Renal cortex interstitium (tissue), 11 donors: ENCODE measurements around the gene MAP1LC3A. TPM values are rescaled to one million over a fixed set of nuclear protein-coding genes. Genes with fewer than 3 reads are reported as not detected.

Experiments used
- DNase-seq, 11 donors: peaks; one replicate each; pipeline ENCODE4 v3.0.0-alpha.2; 2013; ENCODE audit warnings: low read depth in 9 of 11, low spot score in 4 of 11; ENCODE audit errors: extremely low read depth in 1 of 11
- polyA plus RNA-seq, 3 donors: library from polyadenylated mRNA; unstranded; fragments of 120-200 nt; gene quantifications; one replicate each; pipeline ENCODE4 v1.2.1, GENCODE V29; 2013; ENCODE audit not compliant: insufficient read length in 3 of 3

The MAP1LC3A gene
- polyA plus RNA-seq, 3 donors, result 17.7 to 38.7 (median 31.7) TPM

DNA sequence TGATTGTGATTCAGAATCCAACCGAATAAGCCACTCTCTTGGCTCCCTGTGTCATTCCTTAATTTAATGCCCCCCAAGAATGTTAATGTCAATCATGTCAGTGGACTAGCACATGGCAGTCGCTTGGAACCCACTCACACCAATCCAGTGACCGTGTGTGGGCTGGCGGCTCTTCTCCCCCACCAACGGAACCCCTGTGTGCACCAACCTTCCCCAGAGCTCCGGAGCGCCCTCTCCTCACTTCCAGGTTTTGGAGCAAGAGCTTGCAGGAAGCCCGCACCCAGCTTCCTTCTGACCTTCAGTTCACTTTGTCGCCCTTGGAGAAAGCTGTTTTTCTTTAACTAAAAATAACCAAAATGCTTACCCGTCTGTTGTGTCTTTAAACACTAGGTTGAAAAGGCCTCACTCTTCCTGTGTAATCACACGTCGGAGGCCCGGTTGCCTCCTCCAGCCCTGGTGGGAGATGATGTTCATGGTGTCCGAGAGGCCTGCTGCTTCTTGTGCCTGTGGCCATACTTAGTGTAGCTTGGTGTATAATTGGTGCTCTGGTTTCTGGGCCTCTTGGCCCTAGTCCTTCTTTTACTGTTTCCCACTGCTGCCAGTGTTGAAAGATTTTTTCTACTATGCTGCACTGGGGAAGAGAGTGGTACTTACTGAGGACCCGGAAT, 17.8 kb upstream of the MAP1LC3A start:
- no peak for DNase-seq

- no peak for DNase-seq
Measured at GRCh38 chr20:34541264-34541901, 17.1 kb upstream of the MAP1LC3A start.

DNA sequence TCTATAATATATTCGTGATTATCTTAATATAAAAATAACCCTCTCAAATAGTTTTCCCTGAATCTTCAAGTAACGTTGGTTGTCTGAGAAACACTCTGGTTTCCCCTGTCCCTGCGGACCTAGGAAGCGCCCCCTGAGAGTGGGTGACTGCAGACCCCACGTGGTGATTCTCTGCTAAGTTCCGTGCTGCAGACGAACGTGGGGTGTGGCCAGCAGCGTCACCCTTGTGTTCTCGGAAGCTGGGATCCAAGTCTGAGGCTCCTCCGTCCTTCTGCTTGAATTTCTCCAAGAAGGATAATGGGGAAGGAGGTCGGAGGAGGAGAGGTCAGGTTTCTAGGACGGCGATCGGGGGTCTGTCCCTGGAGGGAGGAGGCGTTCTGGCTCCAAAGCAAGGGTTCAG, 16.6 kb upstream of the MAP1LC3A start:
- DNase-seq, result no peak

- no peak for DNase-seq
Measured at GRCh38 chr20:34542439-34542838, 16.1 kb upstream of the MAP1LC3A start.

DNA sequence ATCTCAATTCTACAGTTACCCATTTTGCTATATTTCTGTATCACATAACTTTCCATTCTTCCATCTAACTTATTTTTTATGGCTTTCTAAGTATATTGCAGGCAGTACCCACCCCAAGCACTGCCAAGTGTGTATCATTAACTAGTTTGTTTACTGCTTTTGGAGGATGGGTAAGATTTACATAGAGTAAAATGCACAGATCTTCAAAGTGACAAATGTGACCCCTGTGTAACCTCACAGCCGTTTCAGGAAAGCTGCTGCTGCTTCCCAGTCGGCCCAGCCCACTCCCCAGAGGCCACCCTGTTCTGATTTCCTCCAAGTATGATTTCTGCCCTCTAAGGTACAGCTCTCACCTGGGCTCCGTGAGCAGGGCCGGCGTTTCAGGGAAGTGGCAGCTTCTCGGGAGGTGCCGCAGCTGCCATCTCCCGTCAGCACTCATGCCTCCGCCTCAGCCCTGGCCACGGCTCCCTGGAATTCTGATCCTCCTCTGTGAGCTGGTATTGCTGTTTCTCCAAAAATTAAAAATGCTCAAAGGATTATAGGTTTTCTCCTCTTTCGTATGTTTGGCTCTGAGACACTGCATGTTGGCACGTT, 15.0 kb upstream of the MAP1LC3A start:
- no peak for DNase-seq

GRCh38 chr20:34544109-34544796, 14.3 kb upstream of the MAP1LC3A start:
- DNase-seq, result no peak

DNA sequence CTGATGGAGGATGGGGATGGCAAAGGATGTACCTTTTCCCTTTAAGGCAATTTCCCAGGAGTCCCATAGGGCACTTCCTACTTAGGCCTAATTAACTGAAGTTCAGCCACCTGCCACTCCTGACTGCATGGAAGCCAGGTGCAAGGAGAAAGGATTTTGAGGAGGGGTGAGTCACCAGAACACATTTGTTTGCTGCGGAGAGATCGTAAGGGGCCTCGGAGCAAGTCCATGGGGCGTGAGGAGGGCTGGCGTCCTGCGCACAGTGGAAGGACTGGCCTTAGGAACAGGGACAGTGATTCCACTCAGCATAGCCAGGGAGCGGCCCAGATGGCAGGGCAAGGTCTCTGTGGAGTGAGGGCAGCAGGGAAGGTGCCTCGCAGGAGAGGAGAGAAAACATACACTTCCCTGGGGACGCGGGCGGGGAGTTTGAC, 11.8 kb upstream of the MAP1LC3A start:
- no peak for DNase-seq

GRCh38 chr20:34547844-34548613, 10.5 kb upstream of the MAP1LC3A start:
- no peak for DNase-seq

DNA sequence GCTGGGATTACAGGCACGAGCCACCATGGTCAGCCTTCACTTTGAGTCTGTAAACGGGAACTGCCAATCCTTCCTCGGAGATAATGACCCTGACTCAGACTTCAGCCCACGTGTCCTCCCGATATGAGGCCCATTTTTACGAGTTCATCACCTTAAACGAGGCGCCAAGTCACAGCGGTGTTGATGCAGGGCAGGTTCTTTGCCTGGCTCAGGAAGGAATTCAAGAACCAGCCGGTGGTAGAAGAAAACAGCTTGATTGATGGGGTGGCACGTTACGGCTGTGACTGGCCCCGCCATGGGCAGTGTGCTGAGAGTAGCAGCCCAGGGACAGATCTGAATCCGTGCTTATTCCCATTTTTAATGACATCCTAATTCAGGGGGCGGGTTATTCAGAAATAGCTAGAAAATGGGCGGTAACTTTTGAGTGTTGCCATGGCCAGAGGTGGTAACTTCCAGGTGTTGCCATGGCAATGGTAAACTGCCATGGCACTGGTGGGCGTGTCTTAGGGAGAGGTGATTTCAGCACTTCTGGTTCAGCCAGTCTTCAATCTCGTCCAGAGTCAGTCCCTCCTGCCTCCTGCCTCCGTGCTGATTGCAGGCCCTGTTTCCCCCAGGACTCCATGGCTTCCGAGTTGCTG, 9.1 kb upstream of the MAP1LC3A start:
- peak in 4 of 11 donors; percentile 52 to 71 (median 62) for DNase-seq

GRCh38 chr20:34549929-34550305, 8.6 kb upstream of the MAP1LC3A start:
- DNase-seq, result no peak

DNA sequence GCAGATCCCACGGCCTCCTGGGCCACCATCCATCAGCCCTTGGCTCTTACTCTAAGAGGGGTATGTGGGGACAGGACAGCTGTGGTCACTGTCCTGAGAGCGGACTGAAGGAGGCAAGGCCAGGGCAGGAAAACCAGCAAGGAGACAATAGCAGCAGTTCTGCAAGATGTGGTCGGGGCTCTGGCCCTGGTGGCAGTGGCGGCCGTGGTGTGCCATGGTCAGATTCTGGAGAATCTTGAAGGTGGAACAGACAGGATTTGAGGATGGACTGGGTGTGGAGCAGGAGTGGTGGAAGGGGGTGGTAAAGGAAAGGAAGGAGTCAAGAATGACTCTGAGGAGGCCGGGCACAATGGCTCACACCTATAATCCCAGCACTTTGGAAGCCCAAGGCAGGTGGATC, 5.9 kb upstream of the MAP1LC3A start:
- DNase-seq, result no peak

DNA sequence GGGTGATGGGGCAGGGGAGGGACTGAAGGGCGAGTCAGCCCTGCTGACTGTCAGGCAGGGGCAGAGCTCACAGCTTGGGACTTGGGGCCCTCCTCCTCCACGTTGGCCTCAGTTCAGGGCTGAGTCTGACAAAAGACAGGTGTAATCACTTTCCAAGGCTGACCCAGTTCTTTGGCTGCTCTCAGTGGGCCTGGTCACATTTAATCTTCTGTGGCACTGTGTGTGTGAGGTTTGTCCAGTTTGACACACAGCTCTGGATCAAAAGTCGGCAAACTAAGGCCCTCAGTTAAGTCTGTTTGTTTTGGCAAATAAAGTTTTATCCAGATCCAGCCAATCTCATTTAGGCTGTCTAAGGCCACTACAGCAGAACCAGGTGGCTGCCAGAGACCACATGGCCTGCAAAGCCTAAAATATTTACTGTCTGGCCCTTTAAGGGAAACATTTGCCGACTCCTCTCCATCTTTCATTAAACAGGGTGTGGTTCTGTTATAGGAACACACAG, 5.1 kb upstream of the MAP1LC3A start:
- no peak for DNase-seq

DNA sequence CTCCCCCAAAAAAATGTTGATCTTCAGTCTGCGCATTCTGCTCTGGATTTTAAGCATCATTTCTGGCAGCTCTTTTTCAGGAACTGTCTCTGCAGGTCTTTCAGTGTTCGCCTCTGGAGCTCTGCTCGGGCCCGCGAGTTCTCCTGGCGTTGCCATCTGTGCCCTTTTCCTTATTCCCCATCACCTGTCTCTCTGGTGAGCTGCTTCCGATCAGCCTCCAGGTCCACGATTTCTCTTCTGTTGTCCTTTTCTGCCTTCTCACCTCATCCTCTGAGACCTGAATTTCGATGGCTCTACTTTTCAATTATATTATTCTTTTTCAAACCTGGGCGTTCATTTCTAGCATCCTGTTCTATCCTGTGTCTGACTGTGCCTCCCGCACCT, 590 bp upstream of the MAP1LC3A start:
- no peak for DNase-seq

DNA sequence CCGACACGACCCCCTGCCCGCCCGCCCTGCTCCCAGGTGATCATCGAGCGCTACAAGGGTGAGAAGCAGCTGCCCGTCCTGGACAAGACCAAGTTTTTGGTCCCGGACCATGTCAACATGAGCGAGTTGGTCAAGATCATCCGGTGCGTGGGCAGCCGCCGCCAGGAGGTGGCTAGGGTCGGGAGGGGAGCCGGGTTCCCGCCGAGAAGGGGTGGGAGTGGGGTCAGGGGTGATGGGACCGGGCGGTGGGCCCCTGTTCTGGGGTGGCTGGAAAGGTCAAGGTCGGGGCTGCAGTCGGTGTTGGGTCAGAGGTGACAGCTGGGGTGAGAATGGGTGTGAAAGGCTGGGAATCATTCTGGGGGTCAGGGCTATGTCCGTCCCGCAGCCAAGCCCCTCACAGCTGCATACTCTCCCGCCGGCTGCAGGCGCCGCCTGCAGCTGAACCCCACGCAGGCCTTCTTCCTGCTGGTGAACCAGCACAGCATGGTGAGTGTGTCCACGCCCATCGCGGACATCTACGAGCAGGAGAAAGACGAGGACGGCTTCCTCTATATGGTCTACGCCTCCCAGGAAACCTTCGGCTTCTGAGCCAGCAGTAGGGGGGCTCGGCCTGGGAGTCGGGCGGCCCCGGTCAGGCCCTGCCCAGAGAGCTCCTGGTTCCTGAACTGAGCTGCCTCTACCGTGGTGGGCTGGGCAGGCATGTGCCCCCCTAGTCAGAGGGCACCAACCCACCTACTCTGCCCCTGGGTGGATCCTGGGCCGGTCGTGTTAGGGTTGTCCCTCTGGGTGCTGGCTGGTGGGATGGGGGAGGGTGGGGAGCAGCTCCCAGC, 1.0 kb downstream of the MAP1LC3A start:
- DNase-seq, result no peak

- DNase-seq, result no peak
Measured at GRCh38 chr20:34560141-34560523, 1.6 kb downstream of the MAP1LC3A start.

DNA sequence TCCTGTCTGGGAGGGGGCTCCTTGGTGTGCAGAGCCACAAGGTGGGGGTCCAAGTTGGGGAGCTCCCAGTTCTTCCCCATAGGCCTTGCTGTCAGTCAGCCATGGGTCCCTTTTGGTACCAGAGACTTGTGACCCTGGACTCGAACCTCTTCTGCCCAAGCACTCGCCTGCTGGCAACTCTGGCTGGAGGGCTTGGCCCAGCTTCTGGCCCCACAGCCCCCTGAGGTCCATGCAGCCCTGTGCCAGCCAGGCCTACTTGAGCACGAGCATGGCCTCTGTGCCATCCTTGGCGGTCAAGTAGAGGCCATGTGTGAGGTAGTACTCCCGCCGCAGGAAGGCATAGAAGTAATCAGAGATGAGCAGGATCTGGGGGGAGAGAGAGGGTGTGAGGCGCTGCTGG, 2.1 kb downstream of the MAP1LC3A start:
- DNase-seq, result no peak

- no peak for DNase-seq
Measured at GRCh38 chr20:34561661-34562060, 3.1 kb downstream of the MAP1LC3A start.

DNA sequence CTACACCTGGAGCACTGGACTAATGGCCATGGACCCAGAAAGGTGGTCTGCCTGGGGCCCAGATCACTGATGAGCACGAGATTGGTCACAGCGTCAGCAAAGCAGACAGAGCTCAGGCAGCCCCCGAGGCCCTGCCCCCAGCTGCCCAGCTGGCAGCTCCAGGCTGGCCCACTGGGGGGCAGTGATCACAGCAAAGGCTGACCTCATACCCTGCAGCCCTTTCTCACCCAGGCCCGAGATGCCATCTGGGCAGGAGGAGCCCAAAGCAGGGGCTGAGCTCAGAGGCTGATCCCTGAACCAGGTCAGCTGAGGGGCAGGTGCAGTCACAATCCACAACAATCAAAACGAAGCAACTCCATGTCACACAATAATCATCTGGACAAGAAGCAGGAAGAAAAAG, 4.1 kb downstream of the MAP1LC3A start:
- no peak for DNase-seq
